CD4-positive, alpha-beta T cell treated with Interleukin-6 for 4 hours (primary cell): Measurements from ENCODE around the gene SLC2A13.

Experiments used
- DNase-seq: peaks from one replicate; pipeline ENCODE4 v3.0.0-alpha.2; 2020; ENCODE audit warnings: mixed read lengths

SLC2A13 gene

DNA sequence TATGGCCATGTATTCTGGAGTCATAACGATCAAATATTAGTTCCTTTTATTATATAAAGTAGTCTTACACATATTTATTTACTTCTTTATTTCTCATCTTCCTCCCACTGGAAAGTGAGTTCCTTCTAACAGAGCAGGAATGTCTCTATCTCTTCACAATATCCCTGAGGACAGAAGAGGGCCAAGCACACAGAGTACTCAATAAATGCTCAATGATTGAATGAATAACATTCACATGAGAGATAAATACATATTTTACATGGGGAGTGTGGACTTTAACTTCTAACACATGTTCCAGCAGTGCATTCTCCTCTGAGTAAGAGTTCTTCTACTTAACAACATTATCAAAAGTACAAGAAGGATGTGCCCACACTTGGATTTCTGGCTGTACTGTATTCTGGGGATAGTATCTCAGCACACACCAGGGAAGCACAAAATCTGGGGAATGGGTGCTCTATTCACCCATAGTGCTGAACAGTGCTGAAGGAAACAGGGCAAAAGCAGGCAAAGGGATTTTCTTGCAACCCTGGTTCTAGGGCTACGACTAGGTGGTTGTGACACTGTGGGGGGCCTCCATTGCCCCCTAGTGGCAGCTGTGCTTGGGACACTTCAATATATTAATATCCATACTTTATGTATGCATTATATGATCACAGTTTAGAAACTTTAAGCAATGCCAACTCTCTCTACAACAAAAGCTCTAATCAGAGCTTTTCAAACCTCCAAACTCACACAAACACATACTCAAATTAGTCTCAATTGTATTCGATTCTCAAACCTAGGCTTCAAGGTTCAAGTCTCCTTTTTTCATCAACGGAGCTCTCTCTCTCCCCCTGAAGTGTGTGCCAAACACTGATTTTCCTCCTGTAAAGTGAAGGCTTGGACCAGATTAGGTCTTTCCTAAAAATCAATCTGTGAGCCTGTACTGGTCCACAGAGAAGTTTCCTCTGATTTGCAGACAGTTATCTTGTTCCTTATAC lies 115.5 kb downstream of the SLC2A13 start:
- peak; percentile 58 for DNase-seq

DNA sequence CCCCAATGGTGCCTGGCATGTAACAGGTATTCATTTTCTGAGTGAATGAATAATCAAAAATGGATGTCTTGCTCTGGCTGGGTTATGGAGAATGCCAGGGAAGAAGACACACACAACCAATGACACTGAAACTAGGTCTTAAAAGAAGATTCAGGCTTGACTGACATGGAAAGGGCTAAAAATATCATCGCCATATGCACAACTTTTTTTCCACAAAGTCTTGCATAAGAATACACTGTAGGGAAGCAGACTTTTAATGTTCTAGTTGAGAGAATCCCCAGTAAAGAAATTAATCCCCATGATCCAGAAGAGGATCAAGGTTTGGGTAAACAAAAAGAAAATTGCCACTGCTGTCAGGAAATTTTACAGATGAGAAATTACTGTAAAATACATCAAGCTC lies 116.4 kb downstream of the SLC2A13 start:
- no peak for DNase-seq

DNA sequence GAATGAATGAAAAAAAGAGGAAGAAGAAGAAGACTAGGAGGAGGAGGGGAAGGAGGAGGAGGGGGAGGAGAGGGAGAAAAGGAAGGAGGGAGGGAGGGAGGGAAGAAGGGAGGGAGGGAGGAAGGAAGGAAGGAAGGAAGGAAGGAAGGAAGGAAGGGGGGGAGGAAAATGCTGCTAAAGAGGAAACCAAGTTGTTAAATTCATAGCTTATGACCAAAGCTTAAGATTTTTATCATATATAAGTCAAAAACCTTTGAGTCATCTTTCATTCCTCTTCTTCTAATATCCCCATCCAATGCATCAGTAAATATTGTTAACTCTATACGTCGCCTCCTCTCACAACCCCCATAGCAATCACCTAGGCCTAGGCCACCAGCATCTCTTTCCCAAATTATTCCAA lies 117.3 kb downstream of the SLC2A13 start:
- DNase-seq: no peak

DNA sequence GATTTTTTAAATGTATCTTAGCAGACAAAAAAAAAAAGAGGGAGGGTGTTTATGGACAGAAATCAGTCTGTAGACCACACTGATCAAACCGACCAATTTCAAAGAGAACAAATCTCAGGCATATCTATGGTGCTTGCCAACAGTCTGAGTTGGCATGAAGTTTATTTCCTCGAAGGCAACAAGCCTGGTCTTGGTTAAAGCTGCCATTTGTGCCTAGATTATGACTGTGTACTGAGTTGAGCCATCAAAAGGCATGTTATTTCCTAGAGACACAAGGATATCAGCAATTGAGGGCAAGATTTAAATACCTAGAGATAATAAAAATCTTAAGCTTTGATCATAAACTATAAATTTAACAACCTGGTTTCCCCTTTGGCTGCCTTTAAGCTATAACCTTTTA lies 119.2 kb downstream of the SLC2A13 start:
- no peak for DNase-seq

DNA sequence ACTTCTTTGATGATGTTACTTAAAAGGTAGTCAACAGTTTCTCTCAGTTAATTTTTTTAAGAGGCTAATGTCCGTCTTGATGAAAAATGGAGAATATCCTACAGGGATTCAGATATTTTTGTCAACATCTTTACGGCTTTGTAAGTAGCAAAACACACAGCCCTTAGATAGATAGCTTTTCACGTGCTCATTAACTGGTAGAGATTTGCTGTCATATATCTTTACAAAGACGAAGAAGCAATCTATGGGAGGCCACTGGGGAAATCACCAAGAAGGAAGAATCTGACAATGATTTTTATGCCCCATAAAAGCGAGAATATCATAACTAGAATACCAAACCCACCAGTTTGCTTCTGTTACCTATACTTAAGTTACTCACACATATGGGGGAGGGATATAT lies 121.2 kb downstream of the SLC2A13 start:
- DNase-seq: no peak

DNA sequence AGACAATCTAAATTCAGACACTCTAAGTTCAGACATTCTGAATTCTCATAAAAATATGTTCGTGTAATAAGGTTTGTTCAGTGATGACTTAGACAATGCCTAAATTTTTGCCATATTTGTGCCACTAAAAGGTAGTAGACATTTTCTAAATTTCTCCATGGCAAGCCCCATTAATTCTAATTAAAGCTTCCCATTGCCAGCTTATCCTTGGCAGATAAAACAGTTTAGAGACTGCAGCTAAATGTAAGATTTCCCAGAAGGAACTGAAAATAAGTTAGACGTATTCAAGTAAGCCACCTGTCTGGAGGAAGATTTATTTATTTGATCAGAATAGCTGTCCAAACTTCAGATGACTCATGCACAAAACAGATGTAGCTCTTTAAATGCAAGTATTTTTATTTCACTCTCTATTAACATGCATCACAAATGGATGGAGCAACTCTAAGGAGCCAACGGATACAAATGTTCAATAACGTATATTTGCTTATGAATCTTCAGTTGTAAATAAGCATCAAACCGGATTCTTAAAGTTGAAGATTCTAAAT lies 130.4 kb downstream of the SLC2A13 start:
- no peak for DNase-seq

DNA sequence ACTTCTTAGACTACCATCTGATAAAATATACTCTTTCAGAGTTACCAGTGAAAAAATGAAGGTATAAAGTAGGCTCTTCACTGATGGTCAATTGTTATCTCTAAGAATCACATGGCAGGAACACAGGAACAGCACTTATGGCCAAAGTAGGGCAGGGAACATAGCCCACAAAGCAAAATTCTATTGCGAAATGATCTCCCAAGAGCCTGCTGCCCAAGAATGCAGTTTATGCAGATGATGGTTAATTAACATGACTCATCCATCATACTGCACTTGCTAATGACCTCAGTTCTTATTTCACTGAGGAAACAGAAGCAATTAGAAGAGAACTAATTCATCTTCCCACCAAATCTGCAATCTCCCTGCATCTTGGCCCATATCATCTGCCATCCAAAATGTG lies 133.8 kb downstream of the SLC2A13 start:
- no peak for DNase-seq

DNA sequence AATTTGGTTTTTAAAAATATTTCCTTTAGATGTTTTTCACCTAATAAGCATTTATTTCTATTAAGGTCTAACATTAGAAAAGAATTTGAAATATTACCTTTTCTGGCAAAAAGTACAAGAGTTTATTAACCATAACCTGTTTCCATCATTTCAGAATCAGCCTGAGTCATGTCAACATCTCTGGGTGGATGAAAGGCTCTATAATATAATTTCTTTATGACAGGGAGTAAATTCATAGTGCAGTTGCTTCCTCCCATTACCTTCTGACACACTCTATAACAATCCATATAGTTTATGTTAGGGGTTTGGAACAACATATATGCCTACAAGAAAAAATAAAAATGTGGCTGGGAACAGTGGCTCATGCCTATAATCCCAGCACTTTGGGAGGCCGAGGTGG lies 134.5 kb downstream of the SLC2A13 start:
- DNase-seq: no peak

DNA sequence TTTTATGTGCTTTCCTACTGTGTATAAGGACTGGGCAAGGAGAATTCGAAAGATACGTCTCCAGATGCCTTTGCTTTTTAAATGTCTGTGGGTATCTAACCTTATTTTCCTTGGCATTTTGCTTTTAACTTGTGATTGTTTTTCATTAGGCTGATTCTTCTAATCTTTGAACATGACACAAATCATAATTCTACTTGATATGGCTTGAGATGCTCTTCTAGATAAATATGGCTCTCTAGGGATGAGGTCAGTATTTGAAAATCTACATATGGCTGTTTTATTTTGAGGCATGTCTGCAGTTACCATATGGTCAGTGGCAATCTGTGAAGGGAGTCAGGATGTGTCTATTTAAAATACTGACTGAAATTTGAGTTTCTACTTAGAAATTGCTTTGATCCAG lies 139.2 kb downstream of the SLC2A13 start:
- no peak for DNase-seq

DNA sequence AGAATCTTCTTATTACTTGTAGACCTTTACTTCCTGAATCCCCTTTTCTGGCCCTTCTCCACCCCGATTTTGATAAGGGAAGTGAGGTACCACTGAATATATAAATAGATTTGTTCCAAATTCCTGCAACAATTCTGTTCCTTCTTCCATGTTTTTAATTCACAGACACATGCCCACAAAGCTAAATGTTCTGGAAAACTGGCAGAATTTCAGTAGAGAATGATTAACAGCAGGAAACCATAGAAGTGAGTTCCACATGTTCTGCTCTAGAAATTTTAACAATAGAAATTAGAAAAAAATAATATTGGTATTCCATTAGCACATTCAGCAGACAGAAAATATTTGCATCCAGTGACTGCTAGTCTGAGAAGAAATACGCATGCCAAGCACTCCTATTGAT lies 139.6 kb downstream of the SLC2A13 start:
- no peak for DNase-seq

DNA sequence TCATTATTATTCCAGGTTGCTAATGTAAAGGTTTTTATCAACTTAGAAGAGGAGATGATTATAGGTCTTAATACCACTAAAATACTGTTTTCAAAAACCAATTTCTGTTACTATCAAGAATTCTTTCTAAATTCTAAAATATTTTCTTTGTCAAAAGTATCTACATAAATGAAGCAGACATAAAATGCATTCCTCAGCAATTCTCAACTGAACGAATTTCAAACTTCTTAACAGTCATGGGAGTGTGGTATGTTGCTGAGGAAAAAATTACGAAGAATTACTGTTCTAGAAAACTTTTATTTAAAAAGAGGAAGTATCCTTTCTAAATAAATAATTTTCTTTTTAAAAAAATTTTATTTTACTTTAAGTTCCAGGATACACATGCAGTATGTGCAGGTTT lies 146.4 kb downstream of the SLC2A13 start:
- DNase-seq: no peak

DNA sequence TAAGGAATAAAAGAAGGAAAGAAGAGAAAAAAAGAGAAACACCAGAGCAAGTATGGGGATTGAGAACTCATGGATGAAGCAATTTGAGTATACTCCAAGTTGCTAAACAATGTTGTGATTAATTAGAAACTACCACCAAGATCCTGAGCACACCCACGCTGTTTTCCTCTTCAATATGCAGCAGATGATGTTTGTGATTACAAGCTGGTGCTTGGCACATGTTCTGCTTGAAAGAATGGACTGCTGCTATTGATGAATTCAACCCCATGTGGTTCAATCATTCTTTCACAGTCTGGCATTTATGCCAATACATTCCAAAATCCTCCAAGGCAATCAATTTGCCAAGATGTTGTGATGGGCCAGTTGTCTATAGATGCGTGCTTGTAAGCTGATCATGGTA lies 146.8 kb downstream of the SLC2A13 start:
- DNase-seq: no peak

DNA sequence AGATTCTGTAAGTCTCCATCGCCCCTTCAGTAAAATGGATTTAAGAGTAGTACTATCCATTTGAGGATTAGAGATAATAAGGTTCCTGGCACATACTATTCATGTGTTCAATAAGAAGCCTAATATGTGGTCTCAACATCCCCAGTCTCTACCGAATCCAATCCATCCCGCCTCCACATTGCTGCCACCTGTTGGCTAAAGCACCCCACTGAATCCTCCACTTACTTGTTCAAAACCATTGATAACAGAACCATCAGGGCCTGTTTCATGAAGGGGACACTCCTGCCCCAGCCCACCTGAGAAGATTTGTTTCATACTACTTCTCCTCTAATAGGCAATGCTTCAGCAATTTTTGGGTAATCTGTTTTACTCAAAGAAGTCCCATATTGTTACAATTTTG lies 147.5 kb downstream of the SLC2A13 start:
- DNase-seq: no peak

DNA sequence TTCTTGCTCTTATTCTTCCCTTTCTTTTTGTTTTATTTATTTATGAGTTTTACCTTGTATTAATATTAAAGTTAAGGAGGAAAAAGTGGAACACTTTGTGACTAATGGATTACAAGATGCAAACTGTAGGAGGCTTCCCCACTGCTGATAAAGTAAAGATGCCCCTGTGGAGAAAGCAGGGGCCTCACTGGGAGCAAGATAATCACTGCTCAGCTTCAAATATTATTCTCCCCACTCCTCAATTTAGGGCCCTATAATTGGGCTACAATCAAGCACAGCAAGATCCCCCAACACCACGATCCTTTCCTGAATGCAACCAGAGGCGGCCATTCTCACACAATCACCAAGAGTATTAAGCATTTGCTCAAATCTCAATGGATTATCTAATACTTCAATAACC lies 149.2 kb downstream of the SLC2A13 start:
- DNase-seq: no peak

DNA sequence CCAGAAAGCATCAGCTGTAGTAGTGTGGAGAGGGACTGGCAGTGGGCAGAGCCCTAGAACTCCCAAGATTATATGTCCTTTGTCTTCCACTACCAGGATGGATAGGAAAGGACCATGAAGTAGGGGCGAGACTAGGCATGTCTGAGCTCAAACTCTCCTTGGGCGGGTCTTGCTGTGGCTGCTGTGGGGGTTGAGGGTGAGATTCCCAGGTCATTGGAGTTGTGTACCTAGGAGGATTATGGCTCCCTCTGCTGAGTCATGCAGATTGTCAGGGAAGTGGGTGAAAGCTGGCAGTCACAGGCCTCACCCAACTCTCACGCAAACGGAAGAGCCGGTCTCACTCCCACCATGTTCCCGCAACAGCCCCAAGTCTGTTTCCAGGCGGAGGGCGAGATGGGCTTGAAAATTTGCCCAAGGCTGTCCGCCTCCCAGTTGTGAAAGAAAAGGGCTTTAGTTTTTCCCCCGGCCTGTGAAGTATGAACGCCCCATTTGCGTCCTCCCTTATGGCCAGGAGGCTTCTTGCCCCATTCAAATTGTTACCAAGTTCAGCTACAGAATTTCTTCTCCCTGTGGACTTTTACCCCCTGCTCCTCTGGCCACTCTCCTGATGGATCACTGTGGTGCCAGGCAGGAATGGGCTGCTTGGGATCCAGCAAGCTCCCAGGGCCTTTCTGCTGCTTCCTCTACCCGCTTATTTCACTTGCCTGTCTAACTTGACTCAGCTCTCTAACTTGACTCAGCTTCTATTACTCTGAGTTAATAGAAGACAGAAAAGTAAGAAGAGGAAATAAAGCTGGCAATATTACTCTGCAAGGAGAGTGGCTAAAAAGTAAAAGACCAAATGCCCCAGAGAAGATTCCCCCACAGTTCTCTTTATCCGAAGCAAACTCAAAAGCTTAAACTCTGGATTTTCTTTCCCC lies 159.3 kb downstream of the SLC2A13 start:
- DNase-seq: no peak

DNA sequence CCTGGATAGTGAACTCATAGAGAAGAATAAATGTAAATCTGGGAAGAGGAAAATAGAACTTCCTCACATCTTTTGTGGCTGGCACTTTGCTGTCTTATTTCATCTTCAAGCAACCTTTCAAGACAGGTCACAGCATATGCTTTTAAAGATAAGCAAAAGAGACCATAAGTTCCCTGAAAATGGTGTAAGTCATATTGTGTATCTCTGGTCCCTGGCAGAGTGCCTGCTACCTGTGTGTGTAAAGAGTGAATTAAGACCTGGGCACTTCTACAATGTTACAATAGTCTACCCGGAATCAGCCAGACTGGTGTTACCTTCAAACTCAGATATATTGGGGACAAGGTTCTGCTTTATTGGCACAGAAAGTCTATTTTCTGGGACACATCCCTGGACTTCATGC lies 168.8 kb downstream of the SLC2A13 start:
- no peak for DNase-seq

DNA sequence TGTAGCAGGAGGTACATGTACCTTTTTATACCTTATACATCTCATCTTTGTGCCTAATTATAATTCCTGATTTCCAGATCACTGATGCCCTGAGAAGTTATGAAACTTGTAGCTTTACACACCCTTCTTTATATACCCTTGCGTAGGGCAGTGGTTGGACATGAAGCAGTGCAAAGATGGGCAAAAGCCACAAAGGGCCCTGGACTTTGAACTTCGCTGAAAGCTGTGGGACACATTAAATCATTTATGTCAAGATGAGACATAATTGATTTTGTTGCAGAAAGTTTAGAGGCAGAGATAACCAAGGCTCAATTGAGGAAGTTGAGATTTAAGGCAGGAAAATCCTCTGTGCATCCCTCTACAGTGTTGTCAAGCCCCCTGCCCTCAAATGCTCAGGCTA lies 170.0 kb downstream of the SLC2A13 start:
- DNase-seq: no peak

DNA sequence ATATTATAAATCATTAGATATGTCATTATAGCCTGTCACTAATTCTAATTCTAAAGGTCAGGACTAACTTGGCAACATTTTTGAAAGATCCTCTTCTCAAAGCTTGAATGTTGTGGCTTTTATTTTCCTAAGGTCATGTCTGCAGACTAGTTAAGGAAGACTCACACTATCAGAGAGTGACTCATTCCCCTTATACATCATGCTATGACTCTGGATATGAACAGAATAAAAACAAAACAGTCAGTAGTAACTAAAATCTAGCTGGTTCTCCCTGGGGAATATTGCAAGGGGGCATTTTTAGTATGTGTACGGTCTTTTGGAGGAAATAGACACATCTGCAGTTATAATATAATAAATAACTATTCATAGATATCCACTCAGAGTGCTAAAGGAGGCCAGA lies 170.6 kb downstream of the SLC2A13 start:
- DNase-seq: no peak

DNA sequence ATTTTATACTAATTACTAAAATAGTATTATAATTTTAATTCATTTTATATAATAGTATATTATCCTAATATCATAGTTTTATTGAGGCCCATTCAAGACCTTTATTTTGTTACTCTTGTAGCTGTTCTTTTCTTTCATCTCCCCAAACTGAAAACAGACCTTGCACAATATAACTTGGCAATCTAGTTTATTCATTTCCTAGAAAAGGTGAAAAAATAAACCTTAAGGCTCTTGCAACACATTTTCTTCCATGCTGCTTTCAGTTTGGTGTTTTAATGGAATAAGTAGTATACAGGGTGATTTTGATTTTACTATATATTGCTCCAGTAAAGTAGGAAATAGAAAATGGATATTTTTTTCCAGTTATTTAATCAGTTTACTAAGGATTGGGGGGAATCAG lies 174.0 kb downstream of the SLC2A13 start:
- DNase-seq: no peak

DNA sequence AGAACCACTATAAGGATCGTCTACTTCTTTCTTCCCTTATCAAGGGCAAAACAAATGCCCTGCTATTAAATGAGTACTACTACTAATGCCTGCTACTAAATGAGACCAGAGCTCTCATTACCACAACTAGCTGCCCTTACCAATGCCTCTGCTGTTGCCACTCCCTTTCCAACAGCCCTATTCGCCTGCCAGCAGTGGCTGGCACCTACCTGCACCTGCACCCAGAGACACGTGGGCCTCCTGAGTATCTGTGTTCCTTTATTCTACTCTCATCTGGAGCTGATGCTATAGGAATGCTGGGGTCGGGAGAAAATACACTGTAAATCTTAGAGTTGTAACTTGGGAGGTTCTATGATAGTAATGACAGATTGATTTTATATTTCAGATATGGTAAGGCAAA lies 174.7 kb downstream of the SLC2A13 start:
- no peak for DNase-seq

DNA sequence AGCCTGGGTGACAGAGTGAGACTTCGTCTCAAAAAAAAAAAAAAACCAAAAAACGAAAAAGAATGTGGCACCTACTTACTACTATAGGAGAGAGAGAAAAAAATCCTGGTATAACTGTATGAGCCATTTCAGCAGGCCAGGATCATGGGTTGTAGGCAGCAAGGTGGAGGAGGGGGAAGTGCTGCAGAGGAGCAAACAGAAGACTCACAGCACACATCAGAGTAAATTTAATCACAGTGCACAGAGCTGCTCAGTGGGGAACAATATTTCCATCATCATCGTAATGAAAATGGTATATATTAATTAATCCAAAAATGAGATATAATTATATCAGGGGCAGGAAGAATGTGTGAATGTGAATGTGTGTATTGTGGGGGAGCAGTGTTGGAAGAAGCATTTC lies 175.8 kb downstream of the SLC2A13 start:
- no peak for DNase-seq

DNA sequence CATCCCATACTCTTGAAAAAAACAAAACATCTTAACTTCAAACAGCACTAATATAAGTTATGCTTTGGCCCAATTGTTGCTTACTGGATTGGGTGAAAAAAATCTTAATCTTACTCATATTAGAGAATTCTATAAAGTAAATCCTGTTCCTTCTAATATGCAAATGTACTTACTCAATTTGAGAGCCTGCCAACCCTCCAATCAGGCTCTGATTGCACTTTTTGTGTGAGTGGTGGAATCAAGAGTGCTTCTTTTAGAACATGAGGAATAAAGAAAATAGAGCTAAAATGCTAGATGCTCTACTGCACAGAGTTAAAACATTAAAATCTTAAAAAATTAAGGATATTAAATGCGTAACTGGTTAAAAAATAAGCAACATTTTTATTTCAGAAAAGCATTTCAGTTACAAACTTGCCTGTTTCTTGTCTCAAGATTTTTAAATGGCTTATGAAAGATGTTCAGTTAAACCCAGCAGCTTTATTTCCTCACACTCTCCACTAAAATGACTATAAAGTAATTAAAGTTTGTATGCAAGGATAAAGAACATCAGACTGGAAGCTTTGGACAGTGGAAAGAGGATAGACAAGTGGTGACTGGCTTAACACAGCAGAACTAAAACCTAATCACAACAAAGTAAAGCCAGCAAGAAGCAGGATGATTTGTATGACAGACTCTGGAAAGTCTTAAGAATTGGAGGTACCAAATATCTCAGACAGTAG lies 177.5 kb downstream of the SLC2A13 start:
- DNase-seq: no peak

DNA sequence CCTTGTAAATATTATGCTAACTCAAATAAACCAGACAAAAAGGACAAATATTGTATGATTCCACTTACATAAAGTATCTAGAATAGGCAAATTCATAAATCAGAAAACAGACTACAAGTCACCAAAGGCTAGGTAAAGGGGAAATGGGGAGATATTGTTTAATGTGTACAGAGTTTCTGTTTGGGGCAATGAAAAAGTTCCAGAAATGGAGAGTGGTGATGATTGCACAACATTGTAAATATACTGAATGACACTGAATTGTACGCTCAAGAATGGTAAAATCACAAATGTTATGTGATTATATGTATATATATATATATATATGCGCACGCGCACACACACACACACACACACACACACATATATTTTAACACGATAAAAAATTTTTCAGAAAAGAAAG lies 182.5 kb downstream of the SLC2A13 start:
- DNase-seq: no peak
